Measurements from ENCODE around the gene ITGB2. TPM values are rescaled to one million over a fixed set of nuclear protein-coding genes. Genes with fewer than 3 reads are reported as not detected.

Gene ITGB2
- total RNA-seq, 4 donors from 2014 or later = 32.7 to 87.3 (median 56.2) TPM

- DNase-seq (ENCODE audit: low spot score in 2 of 2) = no peak
- WGBS, 2 donors = 75 to 80% methylated on average over 9 of the region's 9 CpGs
These were observed 81.7 kb downstream of the ITGB2 start for GRCh38 chr21:44838951-44839350.

GRCh38 chr21:44838039-44838895 lies 82.4 kb downstream of the ITGB2 start:
- no peaks in the 10 kb centered on the region for H3K9me3 ChIP-seq
- H3K27ac ChIP-seq = no peak overlapping the region
- no peak for DNase-seq (ENCODE audit: low spot score in 2 of 2)
- no peak overlapping the region for H3K4me3 ChIP-seq
- WGBS, 2 donors = 82 to 87% methylated on average over 28 to 29 of the region's 30 CpGs
- H3K4me1 ChIP-seq = peaks cover 0 to 5% (median 0%) of the 10 kb centered on the region in 4 donors
- no peaks in the 10 kb centered on the region for H3K36me3 ChIP-seq
- TF ChIP-seq POLR2A (IDR thresholded peaks at IDR 0.05) = no peak
- TF ChIP-seq EP300 (IDR thresholded peaks at IDR 0.05) = no peak
- TF ChIP-seq CTCF (IDR thresholded peaks at IDR 0.05) = no peak
- H3K27me3 ChIP-seq = peaks cover 0 to 13% of the 10 kb centered on the region in 2 donors

More at GRCh38 chr21:44838951-44839350, 81.7 kb downstream of the ITGB2 start:
- no peaks in the 10 kb centered on the region for H3K9me3 ChIP-seq
- peaks cover 0 to 13% of the 10 kb centered on the region in 2 donors for H3K27me3 ChIP-seq
- H3K4me1 ChIP-seq = peaks cover 0 to 5% (median 0%) of the 10 kb centered on the region in 4 donors
- H3K4me3 ChIP-seq = no peak overlapping the region
- TF ChIP-seq CTCF (IDR thresholded peaks at IDR 0.05) (no peak), EP300 (IDR thresholded peaks at IDR 0.05) (no peak), POLR2A (IDR thresholded peaks at IDR 0.05) (no peak)
- no peaks in the 10 kb centered on the region for H3K36me3 ChIP-seq
- no peak overlapping the region for H3K27ac ChIP-seq

GRCh38 chr21:44837537-44837936 lies 83.2 kb downstream of the ITGB2 start:
- no peak overlapping the region for H3K4me3 ChIP-seq
- no peaks in the 10 kb centered on the region for H3K9me3 ChIP-seq
- H3K27me3 ChIP-seq = peaks cover 0 to 5% of the 10 kb centered on the region in 2 donors
- H3K4me1 ChIP-seq = peaks cover 0 to 5% (median 0%) of the 10 kb centered on the region in 4 donors
- no peak overlapping the region for H3K27ac ChIP-seq
- DNase-seq (ENCODE audit: low spot score in 2 of 2) = no peak
- no peaks in the 10 kb centered on the region for H3K36me3 ChIP-seq
- TF ChIP-seq POLR2A (IDR thresholded peaks at IDR 0.05) = no peak
- TF ChIP-seq CTCF (IDR thresholded peaks at IDR 0.05) = no peak
- no peak for TF ChIP-seq EP300 (IDR thresholded peaks at IDR 0.05)
- 83 to 84% methylated on average over 9 to 13 of the region's 13 CpGs for WGBS, 2 donors

GRCh38 chr21:44836666-44837471 lies 83.8 kb downstream of the ITGB2 start:
- H3K36me3 ChIP-seq = no peaks in the 10 kb centered on the region
- TF ChIP-seq EP300 (IDR thresholded peaks at IDR 0.05) (no peak), POLR2A (IDR thresholded peaks at IDR 0.05) (no peak), CTCF (IDR thresholded peaks at IDR 0.05) (no peak)
- no peak overlapping the region for H3K27ac ChIP-seq
- H3K4me3 ChIP-seq = no peak overlapping the region
- no peaks in the 10 kb centered on the region for H3K9me3 ChIP-seq
- no peak for DNase-seq (ENCODE audit: low spot score in 2 of 2)
- no peaks in the 10 kb centered on the region for H3K27me3 ChIP-seq
- WGBS, 2 donors = 63 to 64% methylated on average over 14 to 29 of the region's 37 CpGs
- H3K4me1 ChIP-seq = peaks cover 0 to 5% (median 0%) of the 10 kb centered on the region in 4 donors

- peaks cover 0 to 5% (median 0%) of the 10 kb centered on the region in 4 donors for H3K4me1 ChIP-seq
- no peak for DNase-seq (ENCODE audit: low spot score in 2 of 2)
- WGBS, 2 donors = no CpG with 5 or more reads among the region's 3 CpGs
- H3K27me3 ChIP-seq = no peaks in the 10 kb centered on the region
- no peak overlapping the region for H3K4me3 ChIP-seq
- TF ChIP-seq POLR2A (IDR thresholded peaks at IDR 0.05) = no peak
- H3K36me3 ChIP-seq = no peaks in the 10 kb centered on the region
- no peak overlapping the region for H3K27ac ChIP-seq
- no peaks in the 10 kb centered on the region for H3K9me3 ChIP-seq
These were observed 84.4 kb downstream of the ITGB2 start for GRCh38 chr21:44836349-44836665.

Other genes with a start within 250 kb of the ITGB2 start
- gene KRTAP12-1, start 238.7 kb downstream of the ITGB2 start, total RNA-seq = not detected
- not detected for gene KRTAP10-12, start 223.7 kb downstream of the ITGB2 start, total RNA-seq
- gene TSPEAR, start 209.3 kb downstream of the ITGB2 start, total RNA-seq = not detected
- 100 to 1,000 TPM in 2 of 4 donors, 10 to 100 TPM in 2; 89.4 to 165 (median 99.3) TPM for gene UBE2G2, start 119.1 kb downstream of the ITGB2 start, total RNA-seq
- gene SUMO3, start 102.8 kb downstream of the ITGB2 start, total RNA-seq = 10 to 100 TPM; 59.9 to 70.8 (median 62.1) TPM
- 100 to 1,000 TPM; 175 to 328 (median 234) TPM for gene PTTG1IP, start 47.2 kb downstream of the ITGB2 start, total RNA-seq
- gene SLX9, start 19.1 kb upstream of the ITGB2 start, total RNA-seq = 10 to 100 TPM in 2 of 4 donors, 1 to 10 TPM in 2; 3.7 to 19.8 (median 13.3) TPM
- 10 to 100 TPM; 18.2 to 57.6 (median 32.0) TPM for gene ADARB1, start 153.7 kb upstream of the ITGB2 start, total RNA-seq

Measured in tibial nerve (tissue), 4 donors.